Breast epithelium (tissue), 4 donors: Measurements from ENCODE around the gene TFAP2B. TPM values are rescaled to one million over a fixed set of nuclear protein-coding genes. Genes with fewer than 3 reads are reported as not detected.

Experiments used
- DNase-seq, 2 donors: peaks; one replicate each; pipeline ENCODE4 v3.0.0-alpha.2; 2019; ENCODE audit warnings: low spot score in 2 of 2
- H3K27ac ChIP-seq, 2 donors: fragments of 200-600 bp; sonication (generic) in 1 of 2; one replicate each; pipeline ENCODE4 v1.5.1; 2016 to 2019; ENCODE audit warnings: mild to moderate bottlenecking in 1 of 2
- H3K27me3 ChIP-seq, 2 donors: fragments of 200-600 bp; sonication (generic) in 1 of 2; one replicate each; pipeline versions ENCODE4 v1.5.1 to v1.6.0; 2017 to 2019; ENCODE audit warnings: control low read depth in 1 of 2, mild to moderate bottlenecking in 1 of 2
- H3K36me3 ChIP-seq: fragments of 200-600 bp; one replicate; pipeline ENCODE4 v1.5.1; 2019
- H3K4me1 ChIP-seq, 2 donors: fragments of 200-600 bp; sonication (generic); one replicate each; pipeline ENCODE4 v1.5.1; 2016 to 2019; ENCODE audit warnings: control low read depth in 1 of 2
- H3K4me3 ChIP-seq, 3 donors: fragments of 200-600 bp; sonication (generic); 1 replicate in 2 of 3; 2 replicates in 1 of 3; pipeline ENCODE4 v1.5.1; 2016 to 2019; ENCODE audit warnings: mild to moderate bottlenecking in 3 of 3, moderate library complexity in 2 of 3
- H3K9me3 ChIP-seq, 2 donors: fragments of 200-600 bp; sonication (generic) in 1 of 2; one replicate each; pipeline ENCODE4 v1.5.1; 2016 to 2019; ENCODE audit warnings: control low read depth in 1 of 2
- POLR2A ChIP-seq: fragments of 450-650 bp; IDR thresholded peaks from one replicate; pipeline ENCODE4 v1.6.1; 2016; ENCODE audit warnings: antibody characterized with exemption, mild to moderate bottlenecking, moderate library complexity
- POLR2AphosphoS5 ChIP-seq, 3 donors: sonication (generic); formaldehyde crosslinking; IDR thresholded peaks; one replicate each; pipeline ENCODE4 v1.6.1; 2017; ENCODE audit warnings: antibody characterized with exemption in 3 of 3
- intact Hi-C: fragments of 100-400 bp; cut with DNase I; formaldehyde crosslinking; loops from one replicate; pipeline ENCODE4 v1.15.1; 2023; ENCODE audit warnings: low total_unique reads
- total RNA-seq, 3 donors: library from RNA; depleted of rRNA; stranded (reverse); fragments of >200 nt; gene quantifications; one replicate each; pipeline ENCODE4 v1.1.0, GENCODE V29; 2016
- TF ChIP-seq, protein P1 (sequence below), 3 donors: fragments of 450-650 bp; IDR thresholded peaks; one replicate each; pipeline ENCODE4 v1.5.1; 2016 to 2017; ENCODE audit warnings: antibody characterized with exemption in 3 of 3, mild to moderate bottlenecking in 3 of 3, moderate library complexity in 3 of 3

The TFAP2B gene
- total RNA-seq, 3 donors from 2014 or later, result under 0.01 to 25.0 (median 14.4) TPM

DNA sequence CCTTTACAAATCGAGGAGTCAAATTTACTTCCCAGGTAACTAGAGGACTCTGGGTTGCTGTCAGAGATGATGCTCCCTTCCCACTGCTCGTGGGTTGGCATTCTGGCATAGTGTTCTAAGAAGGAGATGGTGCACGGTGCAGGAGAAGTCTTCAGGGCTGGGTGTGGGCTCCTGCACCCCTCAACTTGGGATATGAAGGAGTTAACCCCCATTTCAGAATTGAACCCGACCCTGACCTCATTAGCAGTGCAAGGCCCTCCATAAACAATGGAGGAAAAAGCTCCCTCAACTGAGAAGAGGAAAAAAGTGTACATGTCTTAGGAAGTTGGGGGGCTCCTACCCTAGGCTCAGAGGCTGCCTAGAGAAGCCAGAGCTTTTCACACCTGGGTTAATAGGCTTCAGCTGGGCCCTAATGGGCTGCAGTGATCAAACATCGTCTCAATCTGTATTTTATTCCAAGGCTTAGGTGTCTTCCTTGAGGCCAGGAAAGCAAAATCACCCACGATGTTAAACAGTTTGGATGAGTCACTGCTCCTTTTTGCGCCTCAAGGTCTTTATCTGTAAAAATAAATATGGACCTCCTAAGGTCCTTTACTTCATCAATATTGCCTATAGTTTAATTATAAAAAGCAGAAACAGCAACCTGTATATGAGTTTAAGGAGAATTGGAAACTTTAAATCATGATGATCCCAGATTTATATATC is 29.4 kb downstream of the TFAP2B start:
- TF ChIP-seq, protein P1, sequence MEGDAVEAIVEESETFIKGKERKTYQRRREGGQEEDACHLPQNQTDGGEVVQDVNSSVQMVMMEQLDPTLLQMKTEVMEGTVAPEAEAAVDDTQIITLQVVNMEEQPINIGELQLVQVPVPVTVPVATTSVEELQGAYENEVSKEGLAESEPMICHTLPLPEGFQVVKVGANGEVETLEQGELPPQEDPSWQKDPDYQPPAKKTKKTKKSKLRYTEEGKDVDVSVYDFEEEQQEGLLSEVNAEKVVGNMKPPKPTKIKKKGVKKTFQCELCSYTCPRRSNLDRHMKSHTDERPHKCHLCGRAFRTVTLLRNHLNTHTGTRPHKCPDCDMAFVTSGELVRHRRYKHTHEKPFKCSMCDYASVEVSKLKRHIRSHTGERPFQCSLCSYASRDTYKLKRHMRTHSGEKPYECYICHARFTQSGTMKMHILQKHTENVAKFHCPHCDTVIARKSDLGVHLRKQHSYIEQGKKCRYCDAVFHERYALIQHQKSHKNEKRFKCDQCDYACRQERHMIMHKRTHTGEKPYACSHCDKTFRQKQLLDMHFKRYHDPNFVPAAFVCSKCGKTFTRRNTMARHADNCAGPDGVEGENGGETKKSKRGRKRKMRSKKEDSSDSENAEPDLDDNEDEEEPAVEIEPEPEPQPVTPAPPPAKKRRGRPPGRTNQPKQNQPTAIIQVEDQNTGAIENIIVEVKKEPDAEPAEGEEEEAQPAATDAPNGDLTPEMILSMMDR (IDR thresholded peaks at IDR 0.05), result no peak
- TF ChIP-seq POLR2AphosphoS5 (IDR thresholded peaks at IDR 0.05) (no peak), POLR2A (no peak)
- peak overlapping the region; percentile 52 to 93 for H3K27ac ChIP-seq
- no peak overlapping the region for H3K4me3 ChIP-seq
- no peaks in the 10 kb centered on the region for H3K36me3 ChIP-seq
- H3K9me3 ChIP-seq, result no peaks in the 10 kb centered on the region
- DNase-seq, result no peak
- H3K4me1 ChIP-seq, result no peaks in the 10 kb centered on the region
- peaks cover 0 to 51% of the 10 kb centered on the region in 2 donors for H3K27me3 ChIP-seq
- intact Hi-C loops, result no loop called here

DNA sequence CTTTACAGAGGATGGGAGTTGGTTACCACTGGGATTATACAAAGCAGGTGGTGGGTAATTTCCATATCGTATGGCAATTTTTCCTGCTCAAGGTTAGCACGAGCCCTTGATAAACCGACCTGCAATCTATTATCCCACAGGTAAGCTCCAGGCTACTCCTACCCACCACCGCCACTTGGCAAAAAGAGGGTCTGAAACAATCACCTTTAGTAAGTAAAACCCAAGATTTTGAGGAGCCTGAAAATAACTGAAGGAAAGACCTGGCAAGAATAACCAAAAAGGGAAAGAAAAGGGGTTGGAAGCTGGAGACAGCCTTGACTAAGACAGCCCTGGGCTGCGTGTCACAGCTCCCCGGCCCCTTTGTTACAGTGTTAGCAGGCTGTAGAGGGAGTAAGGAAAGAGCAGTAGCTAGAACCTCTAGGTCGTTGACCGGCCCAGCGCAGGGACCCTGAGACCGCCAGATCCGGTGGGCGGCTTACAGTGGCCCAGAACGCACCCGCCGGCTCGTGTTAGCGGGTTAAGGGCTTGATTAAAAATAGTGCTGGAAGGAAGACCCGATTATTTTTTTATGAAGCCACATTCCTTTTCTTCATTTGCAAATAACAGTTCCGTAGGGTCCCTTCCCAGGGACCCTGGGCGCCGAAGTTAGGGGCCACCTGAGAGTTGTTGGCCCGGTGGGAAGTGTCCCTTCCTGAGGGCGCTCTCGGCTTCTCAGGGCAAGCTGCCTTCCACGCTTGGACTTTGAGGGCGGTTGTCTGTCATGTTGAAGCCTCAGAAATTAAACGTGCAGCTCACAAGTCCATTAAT is 30.5 kb downstream of the TFAP2B start:
- Histone ChIP-seq H3K27ac (peak overlapping the region; percentile 89 to 93), H3K27me3 (peaks cover 0 to 50% of the 10 kb centered on the region in 2 donors), H3K4me3 (peak overlapping the region in 2 of 3 donors; percentile 58 to 69), H3K9me3 (no peaks in the 10 kb centered on the region), H3K4me1 (no peaks in the 10 kb centered on the region), H3K36me3 (no peaks in the 10 kb centered on the region)
- TF ChIP-seq POLR2A (no peak), POLR2AphosphoS5 (IDR thresholded peaks at IDR 0.05) (no peak)
- TF ChIP-seq, protein P1 (IDR thresholded peaks at IDR 0.05), result no peak
- intact Hi-C loops, result no loop called here
- no peak for DNase-seq

GRCh38 chr6:50849796-50850180 is 31.1 kb downstream of the TFAP2B start:
- no peak for DNase-seq
- Histone ChIP-seq H3K27me3 (peaks cover 0 to 44% of the 10 kb centered on the region in 2 donors), H3K36me3 (no peaks in the 10 kb centered on the region), H3K27ac (peak overlapping the region; percentile 89 to 93), H3K4me3 (peak overlapping the region; percentile 20 to 69 (median 58)), H3K9me3 (no peaks in the 10 kb centered on the region), H3K4me1 (no peaks in the 10 kb centered on the region)
- intact Hi-C loops, result no loop called here
- TF ChIP-seq POLR2A (no peak), POLR2AphosphoS5 (IDR thresholded peaks at IDR 0.05) (no peak)
- TF ChIP-seq, protein P1 (IDR thresholded peaks at IDR 0.05), result no peak

- Histone ChIP-seq H3K4me3 (peak overlapping the region; percentile 20 to 69 (median 58)), H3K4me1 (no peaks in the 10 kb centered on the region), H3K36me3 (no peaks in the 10 kb centered on the region), H3K27me3 (peaks cover 0 to 39% of the 10 kb centered on the region in 2 donors), H3K9me3 (no peaks in the 10 kb centered on the region), H3K27ac (peak overlapping the region; percentile 89 to 93)
- TF ChIP-seq, protein P1 (IDR thresholded peaks at IDR 0.05), result no peak
- TF ChIP-seq POLR2AphosphoS5 (IDR thresholded peaks at IDR 0.05) (peak; percentile 18 to 71 (median 57)), POLR2A (no peak)
- DNase-seq, result peak; percentile 76 to 78
- intact Hi-C loops, result no loop called here
Measured at GRCh38 chr6:50850223-50851048, 31.8 kb downstream of the TFAP2B start.
